ENCODE measurements around the gene TAF11L10. TPM values are rescaled to one million over a fixed set of nuclear protein-coding genes. Genes with fewer than 3 reads are reported as not detected.

TAF11L10 gene
- not detected in 2 replicates for total RNA-seq

DNA sequence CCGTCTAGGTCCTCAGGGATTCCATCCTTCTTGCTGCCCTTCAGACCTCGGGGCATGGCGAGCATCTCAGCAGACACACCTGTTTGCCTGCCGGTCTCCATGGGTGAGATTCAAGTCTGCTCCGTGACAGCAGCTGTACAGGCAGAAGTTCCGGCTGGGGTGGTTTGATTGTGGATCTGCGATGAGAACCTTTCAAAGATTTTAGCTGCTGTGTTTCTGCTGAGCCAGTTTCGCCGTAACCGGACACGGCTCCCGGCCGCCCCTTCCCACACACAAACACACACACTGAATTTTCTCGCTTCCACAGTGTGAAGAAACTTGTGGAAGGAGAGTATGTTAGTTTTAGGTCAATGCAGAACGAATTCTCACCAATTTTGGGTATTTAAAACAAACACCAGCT is at the start of gene TAF11L10:
Gene TAF11L10 (minus strand): TSS at position 101 of the 400 bp plus-strand sequence.

GRCh38 chr5:17634160-17634559 is 36.5 kb upstream of the TAF11L10 start, which contains the start of gene TAF11L14:
Gene TAF11L14 (plus strand): TSS chr5:17634460.

GRCh38 chr5:17631788-17632187 is 34.2 kb upstream of the TAF11L10 start, which contains the start of gene TAF11L13:
Gene TAF11L13 (plus strand): TSS chr5:17632088.

GRCh38 chr5:17610092-17610491 is 12.5 kb upstream of the TAF11L10 start, which contains the start of gene TAF11L12:
Gene TAF11L12 (plus strand): TSS chr5:17610392.

DNA sequence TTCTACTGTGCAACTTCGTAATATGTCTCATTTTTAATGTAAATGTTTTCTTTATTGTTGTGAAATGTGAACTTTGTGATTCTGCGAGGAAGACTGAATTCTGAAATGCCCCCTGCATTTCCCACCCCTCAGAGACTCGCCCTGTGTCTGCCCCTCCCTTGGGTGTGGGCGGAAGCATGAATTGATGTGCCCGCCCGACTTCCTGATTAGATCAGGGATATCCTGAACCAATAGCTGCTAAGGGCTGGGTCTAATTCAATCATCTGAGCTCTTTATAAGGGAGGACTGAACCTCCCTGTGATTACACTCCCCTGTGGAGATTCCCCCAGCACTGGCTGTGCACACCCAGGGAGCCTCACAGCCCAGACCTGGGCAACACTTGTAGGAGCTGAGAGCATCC is 6.3 kb upstream of the TAF11L10 start, which contains the start of gene TAF11L11:
Gene TAF11L11 (plus strand): TSS at position 304 of the 400 bp plus-strand sequence.

GRCh38 chr5:17594255-17594654 is 3.4 kb downstream of the TAF11L10 start, which contains the start of gene TAF11L9:
Gene TAF11L9 (minus strand): TSS chr5:17594394.

DNA sequence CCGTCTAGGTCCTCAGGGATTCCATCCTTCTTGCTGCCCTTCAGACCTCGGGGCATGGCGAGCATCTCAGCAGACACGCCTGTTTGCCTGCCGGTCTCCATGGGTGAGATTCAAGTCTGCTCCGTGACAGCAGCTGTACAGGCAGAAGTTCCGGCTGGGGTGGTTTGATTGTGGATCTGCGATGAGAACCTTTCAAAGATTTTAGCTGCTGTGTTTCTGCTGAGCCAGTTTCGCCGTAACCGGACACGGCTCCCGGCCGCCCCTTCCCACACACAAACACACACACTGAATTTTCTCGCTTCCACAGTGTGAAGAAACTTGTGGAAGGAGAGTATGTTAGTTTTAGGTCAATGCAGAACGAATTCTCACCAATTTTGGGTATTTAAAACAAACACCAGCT is 6.8 kb downstream of the TAF11L10 start, which contains the start of gene TAF11L8:
Gene TAF11L8 (minus strand): TSS at position 101 of the 400 bp plus-strand sequence.

DNA sequence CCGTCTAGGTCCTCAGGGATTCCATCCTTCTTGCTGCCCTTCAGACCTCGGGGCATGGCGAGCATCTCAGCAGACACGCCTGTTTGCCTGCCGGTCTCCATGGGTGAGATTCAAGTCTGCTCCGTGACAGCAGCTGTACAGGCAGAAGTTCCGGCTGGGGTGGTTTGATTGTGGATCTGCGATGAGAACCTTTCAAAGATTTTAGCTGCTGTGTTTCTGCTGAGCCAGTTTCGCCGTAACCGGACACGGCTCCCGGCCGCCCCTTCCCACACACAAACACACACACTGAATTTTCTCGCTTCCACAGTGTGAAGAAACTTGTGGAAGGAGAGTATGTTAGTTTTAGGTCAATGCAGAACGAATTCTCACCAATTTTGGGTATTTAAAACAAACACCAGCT is 12.0 kb downstream of the TAF11L10 start, which contains the start of gene TAF11L7:
Gene TAF11L7 (minus strand): TSS at position 101 of the 400 bp plus-strand sequence.

Other genes with a start within 250 kb of the TAF11L10 start
- not detected in 2 replicates for gene TAF11L2, start 99.6 kb downstream of the TAF11L10 start, total RNA-seq
- not detected in 2 replicates for gene TAF11L3, start 79.5 kb downstream of the TAF11L10 start, total RNA-seq
- gene TAF11L4, start 76.0 kb downstream of the TAF11L10 start, total RNA-seq, result not detected in 2 replicates
- not detected in 2 replicates for gene TAF11L5, start 72.6 kb downstream of the TAF11L10 start, total RNA-seq
- gene TAF11L6, start 69.2 kb downstream of the TAF11L10 start, total RNA-seq, result not detected in 2 replicates
- gene TAF11L7, start 12.1 kb downstream of the TAF11L10 start, total RNA-seq, result not detected in 2 replicates
- gene TAF11L8, start 6.9 kb downstream of the TAF11L10 start, total RNA-seq, result not detected in 2 replicates
- not detected in 2 replicates for gene TAF11L9, start 3.4 kb downstream of the TAF11L10 start, total RNA-seq
- not detected in 2 replicates for gene TAF11L11, start 6.4 kb upstream of the TAF11L10 start, total RNA-seq
- gene TAF11L12, start 12.6 kb upstream of the TAF11L10 start, total RNA-seq, result not detected in 2 replicates
- not detected in 2 replicates for gene TAF11L13, start 34.3 kb upstream of the TAF11L10 start, total RNA-seq
- not detected in 2 replicates for gene TAF11L14, start 36.6 kb upstream of the TAF11L10 start, total RNA-seq